Globus pallidus (tissue), 1 donor: ENCODE data around the gene ETV4.

ENCODE experiments used
- DNase-seq: peaks from one replicate; pipeline ENCODE4 v3.0.0-alpha.2; 2015; ENCODE audit warnings: low spot score

Gene ETV4

GRCh38 chr17:43546319-43547188, at the start of gene ETV4:
Gene ETV4, minus strand, starts transcription at chr17:43546340. Its CDS starts 723 bp downstream, at chr17:43545617.
- DNase-seq: peak; percentile 87

DNA sequence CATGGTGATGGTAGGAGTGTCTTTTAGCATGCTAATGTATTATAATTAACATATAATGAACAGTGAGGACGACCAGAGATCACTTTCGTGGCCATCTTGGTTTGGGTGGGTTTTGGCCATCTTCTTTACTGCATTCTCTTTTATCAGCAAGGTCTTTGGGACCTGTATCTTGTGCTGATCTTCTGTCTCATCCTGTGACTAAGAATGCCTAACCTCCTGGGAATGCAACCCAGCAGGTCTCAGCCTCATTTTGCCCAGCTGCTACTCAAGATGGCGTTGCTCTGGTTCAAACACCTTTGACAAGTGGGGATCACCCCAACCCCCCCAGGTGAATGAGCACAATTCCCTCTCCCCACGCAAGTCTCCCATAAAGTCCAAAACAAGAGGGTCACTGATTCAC, 49.3 kb upstream of the ETV4 start:
- no peak for DNase-seq

GRCh38 chr17:43591779-43592562, 45.8 kb upstream of the ETV4 start:
- no peak for DNase-seq

DNA sequence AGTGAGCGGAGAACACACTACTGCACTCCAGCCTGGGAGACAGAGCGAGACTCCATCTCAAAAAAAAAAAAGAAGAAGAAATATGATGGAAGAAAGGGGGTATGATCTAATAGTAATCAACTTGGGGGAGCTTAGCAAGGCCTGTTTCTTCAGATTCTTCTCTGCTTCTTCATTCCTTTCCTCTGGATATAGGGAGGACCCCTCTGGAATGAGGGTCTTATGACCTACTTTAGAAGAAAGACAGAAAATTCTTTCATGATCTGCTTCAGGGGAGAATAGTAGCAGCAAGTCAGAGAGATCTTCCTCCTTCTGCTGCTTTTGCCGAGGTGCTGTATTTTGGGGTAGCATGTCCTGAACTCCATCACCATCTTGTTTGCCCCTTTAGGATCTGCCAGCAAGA, 44.9 kb upstream of the ETV4 start:
- DNase-seq: no peak

DNA sequence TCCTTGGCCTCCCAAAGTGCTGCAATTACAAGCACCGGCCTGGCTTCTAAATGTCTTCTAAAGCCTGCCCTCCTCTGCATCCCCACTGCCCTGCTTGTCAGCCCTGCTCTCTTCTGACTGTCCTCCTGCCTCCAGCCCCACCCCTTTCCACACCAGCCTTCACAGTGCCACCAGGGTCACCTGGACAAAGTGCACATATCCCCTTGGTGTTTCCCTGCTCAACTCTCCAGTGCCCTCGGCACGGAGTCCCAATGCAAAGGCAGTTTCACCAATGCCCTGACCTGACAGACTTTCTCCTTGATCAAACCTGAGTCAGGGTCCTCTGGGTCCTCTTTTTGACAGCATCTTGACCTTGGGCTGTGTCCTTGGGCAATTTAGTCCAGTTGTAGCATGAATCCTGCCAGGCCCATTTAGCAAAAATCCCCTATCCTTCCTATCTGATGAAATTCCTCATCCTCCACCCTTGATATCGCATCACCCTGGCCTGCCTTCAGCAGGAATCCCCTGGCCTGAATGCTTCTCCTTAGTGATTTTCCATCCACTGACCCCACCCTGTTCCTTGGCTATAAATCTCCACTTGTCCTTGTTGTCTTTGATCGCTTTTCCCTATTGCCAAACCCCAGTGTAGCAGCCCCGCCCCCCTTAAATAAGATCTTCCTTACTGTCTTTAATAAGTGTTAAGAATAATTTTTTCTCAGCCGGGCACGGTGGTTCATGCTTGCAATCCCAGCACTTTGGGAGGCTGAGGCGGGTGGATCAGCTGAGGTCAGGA, 42.7 kb upstream of the ETV4 start:
- no peak for DNase-seq

DNA sequence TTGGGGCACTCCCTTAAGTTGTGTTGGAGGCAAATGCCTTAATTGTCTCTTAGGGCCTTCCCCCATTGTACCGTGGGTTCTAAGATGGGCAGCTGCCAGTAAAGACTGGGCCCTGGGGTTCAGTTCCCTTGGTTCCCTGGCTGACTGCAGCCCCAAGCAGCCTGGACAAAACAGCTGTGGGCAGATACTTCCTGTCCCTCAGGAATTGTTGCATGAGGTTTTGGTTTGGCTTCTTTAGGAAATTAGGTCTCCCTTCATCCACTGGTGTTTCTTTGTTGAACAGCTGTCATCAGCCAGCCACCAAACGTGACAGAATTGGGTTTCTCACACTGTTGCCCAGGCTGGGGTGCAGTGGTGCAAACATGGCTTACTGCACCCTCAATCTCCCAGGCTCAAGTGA, 42.0 kb upstream of the ETV4 start:
- no peak for DNase-seq

DNA sequence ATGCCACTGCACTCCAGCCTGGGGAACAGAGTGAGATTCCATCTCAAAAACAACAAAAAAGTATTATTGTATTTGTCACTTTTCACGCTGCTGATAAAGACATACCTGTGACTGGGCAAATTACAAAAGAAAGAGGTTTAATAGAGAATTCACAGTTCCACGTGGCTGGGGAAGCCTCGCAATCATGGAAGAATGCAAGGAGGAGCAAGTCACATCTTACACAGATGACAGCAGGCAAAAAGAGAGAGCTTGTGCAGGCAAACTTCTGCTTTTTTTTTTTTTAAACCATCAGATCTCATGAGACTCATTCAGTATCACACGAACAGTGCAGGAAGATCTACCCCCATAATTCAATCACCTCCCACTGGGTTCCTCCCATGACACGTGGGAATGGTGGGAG, 41.5 kb upstream of the ETV4 start:
- no peak for DNase-seq

GRCh38 chr17:43584666-43585102, 38.5 kb upstream of the ETV4 start:
- DNase-seq: no peak

DNA sequence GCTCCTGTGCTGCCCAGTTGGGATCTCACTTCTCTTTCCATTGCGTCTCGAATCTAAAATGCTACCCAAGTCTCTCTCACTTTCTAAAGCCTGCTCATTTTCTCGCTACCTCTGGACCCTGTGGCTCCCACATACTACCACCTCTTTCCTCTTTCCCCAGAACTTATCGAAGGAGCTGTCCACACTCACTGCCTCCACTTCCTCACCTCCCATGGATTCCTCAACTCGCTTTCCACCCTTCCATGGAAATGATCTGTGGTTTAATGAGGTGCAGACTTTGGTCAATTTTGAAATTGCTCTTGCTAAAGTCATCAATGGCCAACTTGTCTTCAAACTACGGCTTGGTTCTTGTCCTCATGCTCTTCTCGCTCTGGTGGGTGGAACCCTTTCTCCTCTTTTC, 37.2 kb upstream of the ETV4 start:
- no peak for DNase-seq

DNA sequence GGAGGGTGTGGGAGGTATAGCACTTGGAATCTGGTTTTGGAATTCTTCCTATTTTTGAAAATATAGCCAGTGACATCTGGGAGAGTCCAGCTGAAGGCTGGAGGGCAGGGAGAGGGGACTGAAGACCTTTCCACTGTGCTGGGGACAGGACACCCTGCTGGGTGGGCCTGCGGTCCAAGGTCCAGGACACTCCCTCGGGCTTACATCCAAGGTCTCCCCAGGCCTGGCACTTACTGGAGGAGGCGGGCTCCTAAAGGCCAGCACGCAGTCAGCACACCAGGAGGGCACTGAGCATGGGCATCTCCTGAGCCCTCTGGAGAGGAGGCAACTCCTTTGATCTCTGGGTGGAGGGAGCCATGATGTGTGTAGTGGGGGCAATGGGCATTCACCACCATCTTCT, 35.5 kb upstream of the ETV4 start:
- no peak for DNase-seq

DNA sequence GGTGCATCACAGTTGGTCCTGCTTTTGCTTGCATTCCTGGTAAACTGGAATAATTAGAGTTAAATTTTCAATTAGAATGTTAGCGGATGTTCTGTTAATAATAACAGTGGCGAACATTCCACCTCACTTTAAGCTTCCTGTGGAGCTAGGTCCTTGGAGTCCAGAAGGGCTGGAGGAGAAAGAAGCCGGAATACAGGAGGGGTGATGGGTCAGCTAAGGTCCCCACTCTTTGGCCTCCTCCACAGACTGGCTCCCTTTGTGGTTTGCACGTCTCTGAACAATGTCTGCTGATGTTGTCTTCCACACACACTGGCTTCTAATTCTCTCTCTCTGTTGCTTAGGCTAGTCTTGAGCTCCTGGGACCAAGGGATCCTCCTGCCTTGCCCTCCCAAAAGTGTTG, 35.0 kb upstream of the ETV4 start:
- no peak for DNase-seq

DNA sequence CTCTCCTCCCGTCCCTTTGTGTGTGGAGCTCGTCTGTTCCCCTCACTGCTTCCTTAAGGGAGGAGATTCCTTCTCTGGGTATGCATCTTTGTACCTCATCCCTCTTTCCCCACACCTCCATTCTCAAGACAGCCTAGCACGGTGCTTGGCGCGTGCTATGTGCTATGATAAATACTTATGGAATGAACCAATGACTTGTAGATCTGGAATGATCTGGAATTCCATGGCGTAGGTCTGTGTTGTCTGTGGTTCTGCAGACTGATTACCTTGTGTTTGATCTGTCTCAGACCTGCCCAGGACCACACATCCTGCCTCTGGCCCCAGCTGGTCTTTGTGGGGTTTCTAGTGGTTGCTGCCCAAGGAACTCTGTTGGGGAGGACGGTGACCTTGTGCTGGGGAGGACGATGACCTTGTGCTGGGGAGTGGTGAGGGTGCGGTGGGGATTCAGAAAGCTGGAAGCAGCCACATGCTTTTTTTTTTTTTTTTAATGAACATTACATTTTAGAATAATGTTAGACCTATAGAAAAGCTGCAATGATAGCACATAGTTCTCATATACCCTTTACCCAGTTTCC, 33.5 kb upstream of the ETV4 start:
- DNase-seq: no peak

DNA sequence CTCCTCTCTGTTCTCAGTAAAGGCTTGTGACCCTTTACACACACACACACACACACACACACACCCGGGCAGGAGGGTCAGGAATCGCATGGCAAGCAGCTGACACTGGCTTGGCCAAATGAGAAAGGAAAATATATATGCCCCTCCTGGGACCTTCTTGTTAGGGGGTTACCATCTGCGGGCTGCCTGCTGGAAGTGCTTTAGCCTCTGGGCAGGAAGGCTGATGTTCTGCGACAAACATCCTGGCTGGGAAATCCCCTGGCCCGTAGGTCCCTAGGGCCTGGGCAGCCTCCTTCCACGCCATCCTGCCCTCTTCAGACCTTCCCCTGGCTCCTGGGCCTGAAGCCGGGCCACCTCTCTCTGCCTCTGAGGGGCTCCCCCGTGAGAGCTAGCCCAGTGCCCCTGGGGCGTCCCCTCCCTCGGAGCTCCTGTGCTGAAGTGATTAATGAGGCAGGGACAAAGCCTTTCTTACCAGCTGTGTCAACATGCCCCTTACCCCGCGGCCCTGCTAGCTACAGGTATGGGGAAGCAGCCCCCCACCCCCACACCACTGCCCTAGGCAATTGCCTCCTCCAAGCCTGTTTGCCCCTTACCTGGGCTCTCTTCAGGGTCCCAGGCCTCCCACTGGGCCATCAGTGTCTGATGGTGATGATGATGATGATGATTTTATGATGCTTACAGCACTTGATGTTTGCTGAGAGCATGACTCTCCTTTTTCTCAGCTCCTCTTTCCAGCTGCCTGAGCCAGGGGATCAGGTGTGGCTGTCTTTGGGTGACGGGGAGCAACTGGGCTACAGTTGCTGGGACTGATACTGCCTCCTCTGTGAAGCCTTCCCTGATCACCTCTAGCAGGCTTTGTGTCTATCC, 32.8 kb upstream of the ETV4 start:
- DNase-seq: no peak

DNA sequence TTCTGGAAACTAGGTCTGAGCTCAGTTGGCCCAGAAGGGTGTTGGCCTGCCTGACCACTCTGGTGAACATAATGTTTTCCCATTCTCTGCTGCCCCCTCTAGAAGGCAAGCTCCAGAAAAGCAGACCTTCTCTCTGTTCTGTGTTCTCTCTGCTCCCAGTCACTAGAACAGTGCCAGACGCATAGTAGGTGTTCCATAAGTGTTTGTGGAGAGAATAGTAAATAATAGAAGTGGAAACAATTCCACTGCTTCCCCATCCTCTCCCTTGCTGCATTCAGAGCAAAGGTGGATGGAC, 32.2 kb upstream of the ETV4 start:
- no peak for DNase-seq

DNA sequence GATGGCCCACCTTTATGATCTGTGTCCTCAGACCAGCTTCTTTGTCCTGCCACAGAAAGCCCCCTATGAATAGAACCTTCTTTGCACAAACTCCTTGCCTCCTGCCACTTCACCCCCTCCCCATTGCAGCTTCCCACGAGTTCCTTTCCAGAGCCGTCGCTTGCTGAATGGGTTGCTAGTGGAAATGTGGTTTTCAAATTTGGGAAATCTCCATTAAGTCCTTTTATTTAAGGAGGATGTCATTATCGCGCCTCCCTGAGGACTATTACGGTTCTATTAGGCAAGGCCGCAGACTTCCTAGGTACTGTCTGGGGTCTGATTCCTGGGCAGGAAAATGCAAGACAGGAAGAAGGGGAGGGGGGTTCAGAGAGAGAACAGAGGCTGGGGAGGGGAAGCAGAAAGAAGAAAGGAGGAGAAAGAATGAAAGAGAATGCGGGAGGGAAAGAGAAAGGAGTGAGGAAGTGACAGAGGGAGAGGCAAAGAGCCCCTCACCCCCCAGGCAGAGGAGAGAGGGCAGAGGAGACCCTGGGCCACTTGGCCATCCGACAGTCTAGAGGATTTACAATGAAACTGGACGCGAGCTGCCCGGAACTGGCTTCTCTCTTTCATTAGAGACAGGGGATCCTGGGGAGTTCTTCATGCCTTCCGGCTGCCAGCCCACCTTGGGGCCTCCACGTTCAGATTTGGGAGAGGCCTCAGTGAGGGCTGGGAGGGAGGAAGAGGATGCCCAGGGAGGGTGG, 31.7 kb upstream of the ETV4 start:
- no peak for DNase-seq

- DNase-seq: peak; percentile 65
These were observed 30.6 kb upstream of the ETV4 start for GRCh38 chr17:43576563-43577229.

GRCh38 chr17:43574896-43575525, 28.9 kb upstream of the ETV4 start:
- DNase-seq: no peak

GRCh38 chr17:43574348-43574747, 28.2 kb upstream of the ETV4 start:
- DNase-seq: no peak

GRCh38 chr17:43573579-43574321, 27.6 kb upstream of the ETV4 start:
- DNase-seq: no peak
